ENCODE measurements around the gene TNPO1.
A peak's percentile ranks its signal among the peaks of the same experiment; 100 is the strongest.
"Not testable (repeated sequence)": the region's sequence is repeated elsewhere in the genome, so short reads cannot be mapped to it uniquely, and the experiment has no call there.

The TNPO1 gene

DNA sequence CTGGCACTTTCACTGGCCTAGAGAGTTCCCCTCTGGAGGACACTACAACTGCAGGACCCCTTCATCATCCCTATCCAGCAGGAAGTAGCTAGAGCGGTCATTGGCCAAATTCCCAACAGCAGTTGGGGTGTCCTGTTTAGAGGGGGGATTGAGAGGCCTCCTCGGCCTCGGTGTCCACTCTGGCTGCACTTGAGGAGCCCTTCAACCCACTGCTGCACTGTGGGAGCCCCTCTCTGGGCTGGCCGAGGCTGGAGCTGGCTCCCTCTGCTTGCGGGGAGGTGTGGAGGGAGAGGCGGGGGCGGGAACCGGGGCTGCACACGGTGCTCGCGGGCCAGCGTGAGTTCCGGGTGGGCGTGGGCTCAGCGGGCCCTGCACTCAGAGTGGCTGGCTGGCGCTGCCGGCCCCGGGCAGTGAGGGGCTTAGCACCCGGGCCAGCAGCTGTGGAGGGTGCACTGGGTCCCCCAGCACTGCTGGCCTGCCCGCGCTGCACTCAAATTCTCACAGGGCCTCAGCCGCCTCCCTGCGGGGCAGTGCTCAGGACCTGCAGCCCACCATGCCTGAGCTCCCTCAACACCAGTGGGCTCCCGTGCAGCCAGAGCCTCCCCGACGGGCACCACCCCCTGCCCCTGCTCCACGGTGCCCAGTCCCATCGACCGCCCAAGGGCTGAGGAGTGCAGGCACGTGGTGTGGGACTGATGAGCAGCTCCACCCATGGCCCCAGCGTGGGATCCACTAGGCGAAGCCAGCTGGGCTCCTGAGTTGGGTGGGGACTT, 118.7 kb downstream of the TNPO1 start:
- not testable (repeated sequence) for DNase-seq (ENCODE audit: low spot score)

DNA sequence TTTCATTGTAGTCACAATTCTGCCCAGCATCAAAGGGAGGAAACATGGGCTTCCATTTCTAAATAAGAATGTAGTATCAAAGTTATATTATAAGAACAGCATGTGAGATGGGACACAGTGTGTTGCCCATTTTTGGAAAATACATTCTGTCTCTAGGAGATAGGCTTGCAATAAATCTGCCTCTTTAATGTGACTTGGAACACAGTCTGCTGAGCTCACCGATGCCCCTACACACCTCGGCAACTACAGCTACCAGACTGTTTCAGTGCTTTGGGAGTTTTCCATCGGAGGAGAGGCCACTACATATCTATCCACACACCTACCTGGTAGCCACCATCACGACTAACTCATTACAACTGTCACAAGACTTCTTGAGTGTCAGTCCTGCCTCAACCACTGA, 120.4 kb downstream of the TNPO1 start:
- no peak for DNase-seq (ENCODE audit: low spot score)

- DNase-seq (ENCODE audit: low spot score), result no peak
These were observed 121.1 kb downstream of the TNPO1 start for GRCh38 chr5:72937517-72938061.

GRCh38 chr5:72938206-72938605, 121.7 kb downstream of the TNPO1 start:
- DNase-seq (ENCODE audit: low spot score), result no peak

GRCh38 chr5:72940082-72940481, 123.6 kb downstream of the TNPO1 start:
- no peak for DNase-seq (ENCODE audit: low spot score)

GRCh38 chr5:72943307-72943706, 126.8 kb downstream of the TNPO1 start:
- DNase-seq (ENCODE audit: low spot score), result no peak

DNA sequence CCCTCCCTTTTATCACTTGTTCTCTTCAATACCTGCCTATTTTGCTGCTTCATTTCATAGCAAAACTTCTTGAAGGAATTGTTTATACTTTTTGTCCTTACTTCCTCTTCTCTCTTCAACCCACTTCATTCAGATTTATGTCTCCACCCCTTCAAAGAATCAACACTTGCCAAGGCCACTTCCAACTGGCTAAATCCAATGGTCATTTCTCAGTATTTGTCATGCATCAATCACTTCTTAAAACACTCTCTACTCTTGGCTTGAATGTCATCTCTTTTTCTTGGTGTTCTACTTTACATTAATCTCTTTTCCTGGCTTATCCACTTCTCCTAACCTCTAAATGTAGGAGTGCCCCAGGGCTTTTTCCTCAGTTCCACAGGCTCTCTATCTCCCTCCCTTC, 131.0 kb downstream of the TNPO1 start:
- DNase-seq (ENCODE audit: low spot score), result no peak

GRCh38 chr5:72949481-72949880, 133.0 kb downstream of the TNPO1 start:
- DNase-seq (ENCODE audit: low spot score), result no peak

DNA sequence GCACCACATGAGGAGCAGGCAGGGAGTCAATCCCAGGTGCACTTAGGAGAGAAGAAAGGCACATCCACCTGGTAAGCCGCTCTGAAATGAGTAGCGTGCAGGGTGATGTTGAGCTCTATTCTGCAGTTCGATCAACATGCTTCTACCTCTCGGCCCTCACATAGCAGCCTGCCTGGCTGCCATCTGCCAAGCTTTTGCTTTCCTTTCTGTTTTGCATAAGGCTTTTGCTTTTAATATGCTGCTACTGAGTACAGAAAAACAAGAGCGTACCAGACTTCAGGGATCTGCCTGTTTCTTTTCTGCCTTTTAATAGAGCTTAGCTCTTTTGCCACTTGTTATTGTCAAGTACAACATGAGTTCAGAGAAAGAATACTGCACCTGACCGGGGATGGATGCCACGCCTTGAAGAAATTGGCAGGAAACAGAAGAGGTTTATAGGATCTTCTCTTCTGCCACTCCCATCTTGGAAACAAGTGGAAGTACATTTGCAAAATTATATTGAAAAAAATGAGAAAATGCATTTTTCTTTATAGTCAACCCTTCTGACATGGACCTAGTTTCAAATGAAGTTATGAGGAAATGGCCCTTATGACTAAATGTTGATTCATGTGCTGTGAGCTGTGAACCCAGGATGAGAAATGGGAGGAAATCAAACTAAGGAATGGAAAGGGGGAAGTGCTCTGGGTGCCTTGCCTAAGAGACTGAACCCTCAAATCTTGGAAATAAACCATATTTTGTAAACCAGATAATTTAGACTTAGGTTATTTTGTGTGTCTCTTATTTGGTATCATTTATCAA, 135.4 kb downstream of the TNPO1 start:
- DNase-seq (ENCODE audit: low spot score), result no peak

DNA sequence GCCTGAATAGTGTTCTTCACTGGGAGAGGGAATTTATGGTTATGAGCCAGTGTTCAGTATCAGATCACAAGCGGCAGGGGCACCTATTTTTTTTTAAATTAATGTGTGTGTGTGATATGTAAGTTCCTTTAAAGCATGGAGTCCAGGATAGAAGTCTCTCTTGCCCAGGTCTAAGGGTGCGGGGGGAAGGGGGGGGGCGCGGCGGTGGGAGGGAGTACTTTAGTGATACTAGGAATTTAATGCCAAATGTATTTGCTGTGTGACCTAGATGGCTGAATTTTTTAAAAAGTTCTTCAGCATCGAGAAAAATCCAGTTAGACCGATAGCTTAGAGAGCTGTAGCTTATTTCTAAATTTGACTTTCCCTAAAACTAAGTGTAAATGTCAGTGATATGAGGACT, 137.9 kb downstream of the TNPO1 start:
- DNase-seq (ENCODE audit: low spot score), result no peak

GRCh38 chr5:72955143-72955767, 138.8 kb downstream of the TNPO1 start:
- DNase-seq (ENCODE audit: low spot score), result no peak

GRCh38 chr5:72955768-72956323, 139.4 kb downstream of the TNPO1 start, which contains the start of gene FCHO2:
TSS of gene FCHO2 (plus strand) at chr5:72956041. CDS start at chr5:72956097, 56 bp downstream.
- DNase-seq (ENCODE audit: low spot score), result peak; percentile 95

DNA sequence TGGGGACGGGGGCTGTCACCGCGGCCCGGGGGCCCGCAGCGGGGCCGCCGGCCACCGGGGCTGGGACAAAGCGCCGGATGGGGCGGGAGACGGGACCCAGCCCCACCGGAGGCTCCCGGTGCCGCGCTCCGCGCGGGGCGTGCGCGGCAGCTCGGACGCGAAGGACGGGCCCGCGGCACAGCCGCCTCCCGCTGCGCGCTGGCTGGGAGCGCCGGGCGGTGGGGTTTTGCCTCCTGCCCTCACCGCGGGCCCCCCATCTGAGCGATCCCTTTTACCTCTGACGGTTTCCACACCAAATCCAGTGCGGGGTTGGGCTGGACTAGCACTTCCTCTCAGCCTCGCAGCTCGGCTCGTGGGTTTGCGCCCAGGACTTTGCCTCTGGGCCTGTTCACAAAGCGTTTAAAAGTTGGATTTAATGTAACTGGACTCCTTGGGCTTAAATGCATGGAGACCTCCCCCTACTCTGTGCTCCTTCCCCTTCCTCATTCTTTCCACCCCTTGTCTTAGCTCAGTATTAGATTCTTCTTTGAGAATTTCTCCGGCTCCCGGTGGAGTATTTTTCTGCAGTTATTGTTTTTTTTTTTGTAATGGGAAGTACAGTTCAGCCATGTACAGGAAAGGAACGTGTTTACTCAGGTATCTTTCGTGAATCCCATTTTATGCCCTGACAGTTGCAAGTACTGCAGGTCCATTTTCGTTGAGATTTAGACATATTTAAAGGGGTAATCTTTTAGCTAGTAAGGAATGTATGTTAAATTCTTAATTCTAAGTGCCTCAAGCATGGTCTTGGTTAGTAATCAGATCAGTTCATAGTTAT, 140.1 kb downstream of the TNPO1 start:
- DNase-seq (ENCODE audit: low spot score), result peak; percentile 12

GRCh38 chr5:72957337-72957736, 140.9 kb downstream of the TNPO1 start:
- DNase-seq (ENCODE audit: low spot score), result no peak

GRCh38 chr5:72959257-72959656, 142.8 kb downstream of the TNPO1 start:
- no peak for DNase-seq (ENCODE audit: low spot score)

All from CD4-positive, alpha-beta T cell treated with Interleukin-2 at 100 ng/mL for 4 hours (primary cell).